ENCODE measurements around the gene HSD17B12.

- TF ChIP-seq CTCF (IDR thresholded peaks at IDR 0.05) (no peak), POLR2A (IDR thresholded peaks at IDR 0.05) (no peak), POLR2AphosphoS5 (IDR thresholded peaks at IDR 0.05) (no peak)
These were observed 31.6 kb upstream of the HSD17B12 start for GRCh38 chr11:43648888-43649287.

Data from breast epithelium (tissue), 3 donors.